OCI-LY7 (cell line): ENCODE measurements around the gene MYCBPAP. TPM values are rescaled to one million over a fixed set of nuclear protein-coding genes. Genes with fewer than 3 reads are reported as not detected.

ENCODE experiments used
- BruUV-seq: library from RNA; stranded (reverse); fragments of 400-500 nt; replicated peaks from 2 replicates; lab custom pipeline; 2021; lab: Mats Ljungman, UMichigan
- CTCF ChIA-PET: fragments of 300-600 bp; sonication (Branson Sonifier 250); formaldehyde crosslinking; loops from one replicate; lab custom pipeline; 2022; ENCODE audit warnings: antibody characterized with exemption; ENCODE audit not compliant: unreplicated experiment; lab: Charles Lee
- POLR2A ChIA-PET: fragments of 300-600 bp; sonication (Branson Sonifier 250); formaldehyde crosslinking; loops from one replicate; lab custom pipeline; 2022; ENCODE audit warnings: antibody characterized with exemption; lab: Charles Lee
- DNase-seq: peaks from one replicate; pipeline ENCODE4 v3.0.0-alpha.2; 2015; ENCODE audit warnings: low spot score
- H2AFZ ChIP-seq: fragments of 200-600 bp; sonication (generic), shearing (Covaris generic); 2 replicates; pipeline ENCODE4 v1.6.1; 2014; ENCODE audit warnings: mild to moderate bottlenecking, antibody characterized with exemption, low read length, moderate library complexity
- H3K27ac ChIP-seq: fragments of 200-600 bp; sonication (generic); 2 replicates; pipeline ENCODE4 v1.5.1; 2014; ENCODE audit warnings: mixed run types, low read depth, mild to moderate bottlenecking, moderate library complexity, low read length, inconsistent platforms; ENCODE audit not compliant: poor library complexity, severe bottlenecking
- H3K36me3 ChIP-seq: fragments of 200-600 bp; sonication (generic); 2 replicates; pipeline ENCODE4 v1.6.1; 2014; ENCODE audit warnings: mild to moderate bottlenecking, antibody characterized with exemption, low read length, moderate library complexity, mixed read lengths; ENCODE audit not compliant: insufficient read depth
- H3K4me1 ChIP-seq: fragments of 200-600 bp; sonication (generic); 2 replicates; pipeline ENCODE4 v1.5.1; 2014; ENCODE audit warnings: mild to moderate bottlenecking, low read length; ENCODE audit not compliant: insufficient read depth, poor library complexity, severe bottlenecking
- H3K4me2 ChIP-seq: fragments of 200-600 bp; sonication (generic); 2 replicates; pipeline ENCODE4 v1.6.1; 2014; ENCODE audit warnings: mild to moderate bottlenecking, low read length
- H3K4me3 ChIP-seq: fragments of 200-600 bp; sonication (generic); 2 replicates; pipeline ENCODE4 v1.5.1; 2014; ENCODE audit warnings: mild to moderate bottlenecking, low read depth, low read length; ENCODE audit not compliant: poor library complexity, severe bottlenecking
- H3K79me2 ChIP-seq: fragments of 200-600 bp; sonication (generic); 2 replicates; pipeline ENCODE4 v1.6.1; 2016; ENCODE audit warnings: low read depth, mild to moderate bottlenecking, low read length, moderate library complexity, mixed read lengths; ENCODE audit not compliant: insufficient read depth
- H3K9me2 ChIP-seq: fragments of 200-600 bp; sonication (generic); 2 replicates; pipeline ENCODE4 v1.6.1; 2016; ENCODE audit warnings: mild to moderate bottlenecking, low read length, mixed read lengths; ENCODE audit not compliant: insufficient read depth
- H3K9me3 ChIP-seq: fragments of 200-600 bp; sonication (generic); 2 replicates; pipeline ENCODE4 v1.6.1; 2014; ENCODE audit warnings: mild to moderate bottlenecking, mixed run types, low read length, mixed read lengths
- H4K20me1 ChIP-seq: fragments of 200-600 bp; sonication (generic); 2 replicates; pipeline ENCODE4 v1.6.1; 2014; ENCODE audit warnings: mild to moderate bottlenecking, antibody characterized with exemption, low read length, moderate library complexity, mixed read lengths; ENCODE audit not compliant: insufficient read depth
- CTCF ChIP-seq: fragments of 200-600 bp; sonication (generic); conservative IDR thresholded peaks from 2 replicates; pipeline ENCODE4 v1.5.1; 2014; ENCODE audit warnings: mild to moderate bottlenecking, antibody characterized with exemption, low read length, moderate library complexity, mixed read lengths
- EZH2phosphoT487 ChIP-seq: fragments of 200-600 bp; sonication (generic); IDR thresholded peaks from 2 replicates; pipeline ENCODE4 v1.6.1; 2018; ENCODE audit warnings: low read depth, borderline replicate concordance, mild to moderate bottlenecking, mixed run types, antibody characterized with exemption, low read length, moderate library complexity, mixed read lengths
- intact Hi-C: fragments of 100-400 bp; cut with micrococcal nuclease; formaldehyde crosslinking; loops from one replicate; pipeline ENCODE4 v1.10.0; 2022; ENCODE audit not compliant: unreplicated experiment
- total RNA-seq, 2 experiments: library from RNA; depleted of rRNA in 1 of 2; stranded (reverse); fragments of >200 nt in 1 of 2; shearing (Covaris generic) in 1 of 2; gene quantifications; 2 replicates each; pipeline ENCODE4 v1.2.3, GENCODE V29; 2014 to 2022

MYCBPAP gene
- total RNA-seq, 2 experiments from 2014 or later, result 5.0 to 6.8 TPM

- Histone ChIP-seq H3K4me2 (no peak overlapping the region), H3K4me1 (no peaks in the 10 kb centered on the region), H3K9me3 (no peaks in the 10 kb centered on the region), H3K79me2 (no peaks in the 10 kb centered on the region), H3K9me2 (no peaks in the 10 kb centered on the region), H4K20me1 (no peaks in the 10 kb centered on the region), H3K27ac (no peak overlapping the region), H3K4me3 (no peak overlapping the region), H2AFZ (no peak overlapping the region), H3K36me3 (no peaks in the 10 kb centered on the region)
- POLR2A ChIA-PET, result no interaction called here
- no peak for TF ChIP-seq EZH2phosphoT487
- TF ChIP-seq CTCF, result no peak
- DNase-seq, result no peak
- no TSS peak for BruUV-seq
- CTCF ChIA-PET, result no interaction called here
- intact Hi-C loops, result no loop called here
Measured at GRCh38 chr17:50527155-50527762, 19.0 kb downstream of the MYCBPAP start.

GRCh38 chr17:50527949-50528474, 19.8 kb downstream of the MYCBPAP start:
- Histone ChIP-seq H4K20me1 (no peaks in the 10 kb centered on the region), H3K4me1 (no peaks in the 10 kb centered on the region), H3K9me2 (no peaks in the 10 kb centered on the region), H3K4me2 (no peak overlapping the region), H2AFZ (no peak overlapping the region), H3K4me3 (no peak overlapping the region), H3K36me3 (no peaks in the 10 kb centered on the region), H3K9me3 (no peaks in the 10 kb centered on the region), H3K79me2 (no peaks in the 10 kb centered on the region), H3K27ac (no peak overlapping the region)
- ChIA-PET POLR2A (no interaction called here), CTCF (no interaction called here)
- no TSS peak for BruUV-seq
- no peak for TF ChIP-seq EZH2phosphoT487
- no peak for TF ChIP-seq CTCF
- intact Hi-C loops, result no loop called here
- no peak for DNase-seq

- no TSS peak for BruUV-seq
- intact Hi-C loops, result no loop called here
- no peak for DNase-seq
- ChIA-PET POLR2A (no interaction called here), CTCF (no interaction called here)
- no peak overlapping the region for H3K4me3 ChIP-seq
- H4K20me1 ChIP-seq, result no peaks in the 10 kb centered on the region
- H3K4me1 ChIP-seq, result no peaks in the 10 kb centered on the region
- no peak overlapping the region for H3K27ac ChIP-seq
- H3K36me3 ChIP-seq, result no peaks in the 10 kb centered on the region
- no peaks in the 10 kb centered on the region for H3K79me2 ChIP-seq
- TF ChIP-seq EZH2phosphoT487, result no peak
- H3K4me2 ChIP-seq, result no peak overlapping the region
- H2AFZ ChIP-seq, result no peak overlapping the region
- no peaks in the 10 kb centered on the region for H3K9me2 ChIP-seq
- no peaks in the 10 kb centered on the region for H3K9me3 ChIP-seq
Measured at GRCh38 chr17:50529849-50530248, 21.6 kb downstream of the MYCBPAP start.
